NCI-H748 (cell line): ENCODE results near the gene PRDM1.

Source experiments
- DNase-seq: peaks from one replicate; lab custom pipeline; 2025; ENCODE audit not compliant: unreplicated experiment; lab: John Stamatoyannopoulos, UW

PRDM1 gene

DNA sequence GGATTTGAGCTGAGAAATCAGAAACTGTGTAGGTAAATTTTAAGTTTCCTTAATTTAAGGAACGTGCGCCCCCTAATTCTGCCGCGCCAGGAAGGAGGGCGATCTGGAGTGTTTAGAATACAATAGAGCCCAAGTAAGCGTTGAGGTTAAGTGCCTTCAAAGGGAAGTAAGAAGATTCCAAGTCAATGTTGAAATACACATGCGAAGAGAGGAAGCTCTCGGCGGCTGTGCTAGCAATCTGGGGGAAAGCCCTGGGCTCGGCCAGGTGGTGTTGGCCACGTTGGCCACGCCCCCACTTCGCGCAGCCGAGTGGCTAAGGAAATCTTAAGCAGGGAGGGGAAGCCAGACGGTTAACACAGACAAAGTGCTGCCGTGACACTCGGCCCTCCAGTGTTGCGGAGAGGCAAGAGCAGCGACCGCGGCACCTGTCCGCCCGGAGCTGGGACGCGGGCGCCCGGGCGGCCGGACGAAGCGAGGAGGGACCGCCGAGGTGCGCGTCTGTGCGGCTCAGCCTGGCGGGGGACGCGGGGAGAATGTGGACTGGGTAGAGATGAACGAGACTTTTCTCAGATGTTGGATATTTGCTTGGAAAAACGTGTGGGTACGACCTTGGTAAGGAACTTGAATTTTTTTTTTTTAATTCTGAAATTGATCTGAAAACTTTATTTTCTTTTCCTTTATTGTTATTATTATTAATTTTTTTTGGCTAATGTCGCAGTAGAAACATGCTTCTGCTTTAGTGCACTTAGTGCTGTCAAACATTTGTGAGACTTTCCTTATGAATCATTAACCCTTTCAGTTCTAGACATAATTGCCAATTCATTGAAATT, at the start of gene PRDM1:
Gene PRDM1 (plus strand): TSS at position 353 of the 830 bp plus-strand sequence. CDS start 218 bp downstream, at position 571.
- peak; percentile 97 for DNase-seq

DNA sequence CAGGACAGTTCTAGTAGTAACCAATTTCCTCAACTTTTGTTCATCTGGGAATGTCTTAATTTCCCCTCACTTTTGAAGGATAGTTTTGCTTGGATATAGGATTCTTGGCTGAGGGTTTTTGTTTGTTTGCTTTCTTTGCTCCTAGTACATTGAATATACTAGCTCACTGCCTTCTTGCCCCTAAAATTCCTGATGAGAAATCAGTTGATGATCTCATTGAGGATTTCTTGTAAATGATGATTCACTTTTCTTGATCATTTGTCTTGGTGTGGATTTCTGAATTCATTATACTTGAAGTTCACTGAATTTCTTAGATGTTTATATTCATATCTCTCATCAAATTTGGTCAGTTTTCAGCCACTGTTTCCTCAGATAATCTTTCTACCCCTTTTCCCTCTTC, 49.1 kb upstream of the PRDM1 start:
- no peak for DNase-seq

DNA sequence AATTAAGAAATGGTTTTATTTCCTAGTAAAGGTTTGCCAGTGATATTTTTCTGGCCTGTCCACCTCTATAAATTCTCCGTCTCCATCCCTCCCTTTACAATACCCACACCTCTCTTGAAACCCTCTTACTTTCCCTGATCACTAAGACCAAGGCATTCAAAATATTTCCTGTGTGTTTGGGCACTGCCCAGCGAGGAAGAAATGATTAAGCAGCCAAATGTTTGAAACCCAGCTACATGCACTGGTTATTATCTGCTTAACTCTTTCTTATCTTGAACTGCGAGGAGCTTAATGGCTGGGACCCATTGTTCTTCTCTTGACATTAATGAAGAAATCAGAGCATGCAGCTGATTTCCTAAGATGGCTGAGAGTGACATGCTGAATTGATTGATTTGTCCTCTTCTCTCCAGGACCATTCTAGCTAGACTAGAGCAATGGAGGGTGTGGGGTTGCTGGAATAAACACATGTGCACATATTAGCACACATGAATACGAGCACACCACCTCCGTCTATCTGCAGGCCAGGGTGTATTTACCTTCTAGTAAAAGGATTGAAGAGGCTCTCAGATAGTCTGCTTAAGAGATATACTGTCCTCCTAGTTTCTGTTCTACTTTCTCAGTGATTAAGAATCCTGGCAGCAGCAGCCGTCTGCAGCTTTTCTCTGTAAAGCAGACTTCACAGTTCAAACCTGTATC, 46.1 kb upstream of the PRDM1 start:
- DNase-seq, result peak; percentile 15

DNA sequence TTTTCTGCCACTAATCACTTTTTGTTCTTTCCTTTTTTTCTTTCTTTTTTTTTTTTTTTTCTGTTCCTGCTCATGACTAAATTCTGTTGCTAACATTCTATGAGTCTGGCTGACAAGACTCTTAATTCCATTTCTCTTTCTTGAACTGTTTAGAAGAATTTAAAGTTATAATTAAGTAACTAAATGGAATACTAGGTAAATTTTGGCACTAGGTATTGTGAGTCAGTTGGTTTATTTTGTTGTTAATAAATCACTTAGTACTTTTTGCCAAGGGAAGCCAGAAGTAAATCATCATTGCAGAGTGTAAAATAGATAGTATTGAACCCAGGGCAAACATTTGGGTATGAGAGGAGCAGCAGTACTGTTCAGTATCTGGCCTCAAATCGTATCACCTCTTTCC, 42.0 kb upstream of the PRDM1 start:
- DNase-seq, result no peak

DNA sequence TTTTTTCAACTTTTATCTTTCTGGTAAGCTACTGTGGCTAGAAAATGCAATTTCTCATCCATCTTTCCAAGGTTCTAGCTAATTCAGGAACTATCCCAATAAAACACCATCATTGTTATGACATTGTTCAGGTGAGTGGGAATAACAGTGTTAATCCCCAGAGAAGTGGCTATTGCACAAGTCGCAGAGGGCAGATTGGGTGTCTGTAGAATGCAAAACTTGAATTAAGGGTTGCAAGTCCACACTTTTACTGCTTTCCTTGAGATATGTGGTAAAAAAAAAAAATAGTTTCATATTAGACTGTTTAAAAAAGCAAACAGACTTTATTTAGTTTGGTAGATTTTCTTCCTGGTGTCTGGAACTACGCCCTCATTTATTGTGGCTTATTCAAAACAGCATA, 41.1 kb upstream of the PRDM1 start:
- no peak for DNase-seq

DNA sequence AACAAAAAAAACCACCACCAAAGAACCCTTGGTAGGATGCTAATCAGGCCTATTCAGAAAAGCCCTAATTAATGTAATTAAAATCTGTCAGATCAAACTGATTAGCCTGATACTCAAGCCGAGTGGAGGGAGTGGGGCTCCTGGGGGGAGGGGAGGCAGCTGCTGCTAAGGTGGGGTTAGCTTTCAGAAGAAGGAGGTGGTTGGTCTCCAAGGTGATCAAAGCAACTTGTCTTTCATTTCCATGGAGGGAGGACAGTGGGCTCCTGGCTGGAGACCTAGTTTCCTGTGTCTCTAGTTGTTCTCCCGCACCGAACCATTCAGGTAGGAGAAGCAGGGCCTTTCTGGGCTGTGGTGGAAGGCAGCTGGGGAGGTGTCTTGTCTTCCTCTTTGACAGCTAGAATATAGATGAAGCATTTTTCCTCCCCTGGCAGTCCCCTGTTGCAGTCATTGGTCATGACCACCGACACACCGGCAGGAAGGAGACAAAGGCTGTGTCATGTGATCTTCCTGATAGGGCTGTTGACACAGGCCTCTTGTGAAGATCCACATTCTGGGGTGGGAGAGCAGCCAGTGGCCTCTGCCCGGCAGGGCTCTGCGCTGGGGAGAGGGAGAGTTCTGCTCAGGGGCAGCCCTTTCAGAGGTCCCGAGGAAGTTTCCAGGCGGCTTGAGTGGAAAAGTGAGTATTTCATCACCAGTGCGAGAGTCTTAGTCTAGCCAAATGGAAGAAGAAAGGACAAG, 39.9 kb upstream of the PRDM1 start:
- peak; percentile 93 for DNase-seq

DNA sequence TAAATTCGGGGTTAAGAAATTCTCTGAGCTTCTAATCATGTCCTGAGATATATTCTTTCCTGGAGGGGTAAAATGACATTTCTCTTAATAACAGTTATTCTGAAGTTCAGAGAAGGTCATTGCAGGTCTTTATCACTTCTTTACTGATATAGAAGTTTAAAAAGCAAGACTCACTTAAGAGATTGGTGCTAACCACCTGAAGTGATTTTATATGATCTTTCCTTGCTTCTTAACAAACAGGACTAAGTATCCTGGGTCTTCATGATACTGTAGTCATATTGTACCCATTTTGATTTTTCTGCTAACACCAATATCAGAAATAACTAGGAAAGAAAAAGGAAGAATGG, 39.3 kb upstream of the PRDM1 start:
- DNase-seq, result no peak

DNA sequence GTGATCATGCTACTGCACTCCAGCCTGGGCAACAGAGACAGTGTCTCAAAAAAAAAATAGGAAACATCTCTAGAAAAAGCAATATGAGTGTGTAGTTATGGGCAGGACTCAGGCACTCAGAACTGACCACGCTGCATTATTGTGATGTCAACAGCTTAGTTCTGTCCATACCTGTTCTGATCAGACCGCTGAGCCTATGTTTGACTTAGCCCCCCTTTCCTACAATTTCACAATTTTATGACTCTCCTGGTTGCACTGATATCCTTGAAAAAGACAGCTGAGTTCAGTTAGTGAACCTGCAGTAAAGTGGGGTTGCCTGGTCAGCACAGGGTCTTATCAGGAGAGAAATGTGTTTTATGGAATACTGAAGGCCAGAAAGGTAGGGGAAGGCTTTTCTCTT, 37.8 kb upstream of the PRDM1 start:
- no peak for DNase-seq

DNA sequence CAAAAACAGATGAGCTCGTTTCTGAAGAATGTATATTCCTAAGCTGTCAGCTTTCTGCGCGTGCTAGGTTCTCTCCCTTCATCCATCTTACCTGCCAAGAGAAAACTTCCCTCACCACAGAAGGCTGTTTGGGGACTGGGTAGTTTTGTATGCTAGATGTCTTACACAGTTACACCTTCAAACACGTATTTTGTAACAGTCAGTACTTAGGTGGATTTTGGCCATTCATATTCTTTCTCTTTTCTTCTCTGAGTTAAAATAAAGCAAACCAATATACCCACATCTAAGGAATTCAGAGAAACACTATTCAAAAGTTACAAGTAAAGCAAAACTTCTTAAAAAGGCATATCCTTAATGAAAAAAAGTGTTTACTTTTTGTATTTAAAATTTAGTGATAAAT, 35.6 kb upstream of the PRDM1 start:
- DNase-seq, result no peak

DNA sequence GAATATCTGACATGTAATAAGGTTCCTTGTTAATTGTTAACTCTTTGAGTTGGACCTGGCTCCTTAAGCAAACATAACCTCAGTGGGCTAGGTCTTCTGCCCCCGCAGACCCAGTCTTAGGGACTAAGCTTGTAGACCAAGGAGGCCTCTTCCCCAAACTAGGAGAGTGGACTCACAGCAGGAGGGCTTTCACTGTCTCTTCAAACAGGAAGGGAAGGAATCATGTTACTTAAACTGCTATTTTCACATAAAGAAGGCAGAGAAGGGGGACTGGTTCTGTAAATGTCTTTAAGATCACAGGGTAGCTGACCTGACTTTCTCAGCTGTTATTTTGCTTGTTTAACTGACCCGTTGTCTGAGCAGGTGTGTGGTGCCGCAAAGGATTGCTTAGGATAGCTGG, 34.9 kb upstream of the PRDM1 start:
- peak; percentile 28 for DNase-seq

DNA sequence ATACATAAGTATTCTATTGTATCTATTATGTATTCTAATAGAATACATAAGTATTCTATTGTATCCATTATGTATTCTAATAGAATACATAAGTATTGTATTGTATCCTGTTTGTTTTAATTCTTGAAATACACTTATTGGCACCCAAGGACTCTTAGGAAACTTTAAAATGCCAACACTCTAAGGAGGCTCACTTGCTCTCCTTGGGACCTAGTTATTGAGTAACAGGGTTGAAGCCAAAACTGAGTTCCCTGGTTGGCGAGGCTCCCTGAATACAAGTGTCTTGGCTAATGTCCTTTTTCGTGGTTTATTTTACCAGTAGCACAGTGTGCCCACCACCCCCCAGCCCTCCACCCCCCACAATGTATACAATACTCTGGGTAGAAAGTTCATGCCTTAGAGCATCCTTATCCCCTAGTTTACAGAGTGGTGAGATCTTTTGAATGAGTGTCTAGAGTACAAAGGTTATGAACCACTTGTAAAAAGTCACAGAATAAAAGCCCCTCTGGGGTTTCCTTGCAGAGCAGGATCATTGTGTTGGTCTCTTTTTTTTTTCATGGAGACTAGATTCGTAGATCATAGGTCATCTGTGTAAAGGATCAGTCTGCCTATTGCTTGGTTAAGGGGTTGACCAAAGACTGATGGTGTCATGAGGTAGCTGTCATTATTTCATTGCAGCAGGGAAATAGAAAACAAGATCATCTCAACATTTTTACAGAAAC, 32.5 kb upstream of the PRDM1 start:
- no peak for DNase-seq

DNA sequence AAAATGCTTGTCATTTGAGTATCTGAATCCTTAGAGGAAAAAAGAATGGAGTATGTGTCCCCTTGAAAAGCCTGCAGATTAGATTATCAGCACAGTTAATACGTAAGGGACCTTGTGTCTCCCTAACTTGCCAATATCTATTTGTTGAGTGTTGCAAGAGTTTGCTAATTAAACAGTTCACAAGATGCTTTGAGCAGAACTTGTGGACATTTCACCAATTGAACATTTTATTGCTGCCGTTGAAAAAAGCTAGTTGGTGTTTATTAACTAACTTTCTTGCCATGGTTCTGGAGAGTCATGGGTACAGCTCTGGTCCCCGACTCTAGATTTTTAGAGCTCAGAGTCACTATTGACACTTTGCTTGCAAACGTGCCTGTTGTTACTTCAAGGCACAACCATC, 30.6 kb upstream of the PRDM1 start:
- no peak for DNase-seq

DNA sequence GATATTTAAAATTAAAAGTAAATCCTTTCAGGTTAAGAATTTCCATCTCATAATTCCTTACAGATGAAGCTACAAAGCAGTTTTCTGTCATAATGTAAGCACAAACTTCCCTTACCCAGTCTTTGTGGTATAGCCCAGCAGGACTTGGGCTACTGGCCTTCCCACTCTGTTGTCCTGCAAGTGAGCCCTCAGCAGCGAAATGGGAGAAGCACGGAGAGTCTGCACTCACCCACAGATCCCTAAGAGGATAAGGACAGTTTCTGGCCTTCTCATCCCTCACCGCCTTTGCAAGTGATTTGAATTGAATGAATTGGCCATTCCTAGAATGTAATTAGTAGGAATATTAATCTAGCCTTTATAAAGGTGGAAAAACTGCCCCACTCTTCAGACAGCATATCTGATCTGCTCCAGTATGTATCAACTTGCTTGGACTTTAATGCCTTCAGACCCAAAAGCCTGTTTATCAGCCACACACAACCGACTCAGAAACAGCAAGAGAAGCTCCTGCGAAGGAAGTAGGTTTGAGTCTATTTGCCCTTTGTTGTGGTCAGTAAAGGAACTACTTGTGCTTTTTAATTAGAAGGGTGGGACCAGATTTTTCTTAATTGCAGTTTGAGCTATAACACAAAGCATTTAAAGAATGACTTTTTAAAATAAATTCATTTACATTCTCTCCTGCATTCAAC, 29.9 kb upstream of the PRDM1 start:
- DNase-seq, result peak; percentile 32

DNA sequence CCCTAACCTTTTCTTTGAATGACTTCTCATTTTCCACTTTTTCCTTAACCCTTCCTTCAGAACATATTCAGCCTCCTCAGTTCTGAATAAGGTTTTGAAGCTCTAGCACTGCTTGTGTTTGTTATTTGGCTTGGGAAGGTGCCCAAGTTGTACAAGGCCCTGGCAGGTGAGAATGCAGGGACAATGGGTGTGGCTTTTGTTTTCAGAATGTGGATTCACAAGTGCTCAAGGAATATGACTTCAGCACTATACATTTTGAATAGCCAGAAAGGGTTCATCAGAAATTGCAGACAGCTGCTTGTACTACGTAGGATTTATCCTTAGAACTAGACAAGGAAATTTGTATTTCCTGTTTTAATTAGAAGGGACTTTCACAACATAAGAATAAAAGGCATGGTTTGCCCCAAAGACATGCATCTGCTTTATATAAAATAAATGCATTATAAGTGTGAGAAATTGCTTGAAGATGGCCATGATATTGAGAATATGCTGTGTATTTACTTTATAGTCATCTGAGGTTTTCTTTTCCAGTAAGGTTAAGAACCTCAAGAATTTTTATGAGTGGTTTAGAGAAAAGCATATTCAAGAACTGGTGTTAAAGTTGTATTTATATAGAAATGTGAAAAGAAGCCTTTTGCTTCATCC, 29.3 kb upstream of the PRDM1 start:
- peak; percentile 89 for DNase-seq

DNA sequence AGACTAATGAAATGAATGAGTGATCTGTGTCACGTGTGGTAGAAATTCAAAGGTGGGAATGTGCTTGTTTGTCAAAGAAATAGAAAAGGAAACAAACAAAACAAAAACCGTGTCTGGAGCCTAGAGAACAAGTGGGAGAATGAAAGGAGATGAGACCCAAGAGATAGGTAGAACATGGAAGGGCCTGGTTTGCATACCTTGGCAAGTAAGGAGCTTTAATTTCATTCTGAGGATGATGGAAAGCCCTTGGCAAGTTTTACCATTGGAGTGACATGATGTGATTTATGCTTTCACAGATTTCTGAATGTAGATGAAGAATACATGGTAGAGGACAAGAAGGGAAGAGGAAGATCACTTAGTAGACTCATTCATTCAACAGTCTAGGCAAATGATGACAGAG, 26.8 kb upstream of the PRDM1 start:
- DNase-seq, result no peak

DNA sequence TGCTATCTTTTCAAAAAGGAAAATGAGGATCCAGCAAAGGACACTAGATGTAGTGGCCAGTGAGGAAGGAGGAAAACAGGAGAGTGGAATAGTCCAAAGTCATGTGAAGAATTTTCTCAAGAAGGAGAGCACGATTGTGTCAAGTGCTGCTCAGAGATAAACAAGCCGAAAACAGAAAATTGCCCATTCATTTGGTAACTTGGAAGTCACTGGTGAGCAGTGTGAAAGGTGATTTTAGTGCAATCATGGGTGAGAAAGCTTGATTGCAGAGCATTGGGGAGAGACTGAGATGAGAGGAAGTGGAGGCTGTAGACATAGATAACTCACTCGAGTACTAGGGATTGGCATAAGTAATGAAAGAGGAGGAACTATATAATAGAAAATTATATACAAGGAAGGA, 26.0 kb upstream of the PRDM1 start:
- DNase-seq, result no peak

DNA sequence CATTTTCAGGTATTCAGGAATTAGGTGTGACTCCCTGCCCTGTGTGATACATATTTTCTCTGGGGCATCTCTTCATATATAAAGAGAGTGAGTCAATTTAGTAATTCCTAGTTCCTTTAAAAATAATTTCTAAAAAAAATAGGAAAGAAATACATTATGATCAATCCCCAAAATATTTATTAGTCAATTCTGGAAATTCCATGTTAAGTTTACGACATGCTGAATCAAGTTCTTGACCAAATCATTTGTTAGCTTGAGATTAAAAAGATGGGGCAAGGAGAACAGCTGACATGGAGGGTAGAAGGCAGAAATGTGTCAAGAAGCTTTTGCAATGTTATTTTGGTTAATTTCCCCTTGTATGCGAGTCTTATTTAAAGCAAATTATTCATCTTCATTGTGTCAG, 22.7 kb upstream of the PRDM1 start:
- DNase-seq, result no peak

DNA sequence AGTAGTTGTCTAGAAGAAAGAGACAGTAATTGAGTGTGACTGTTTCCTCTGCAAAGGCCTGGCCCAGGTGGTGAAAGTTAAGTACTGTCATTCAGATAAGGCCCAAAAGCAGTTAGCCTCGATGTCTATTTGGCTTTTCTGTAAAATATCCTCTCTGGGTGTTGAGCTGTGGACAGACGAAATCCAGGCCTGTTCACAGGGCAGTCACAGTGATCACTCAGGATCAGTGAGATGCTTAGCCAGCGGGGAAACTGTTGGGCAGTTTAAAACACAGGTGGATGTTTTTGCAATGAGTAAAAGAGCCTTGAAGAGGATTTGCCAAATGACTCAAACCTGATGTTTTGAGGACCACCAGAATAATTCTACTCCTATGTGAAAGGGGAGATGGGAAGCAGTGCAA, 22.0 kb upstream of the PRDM1 start:
- DNase-seq, result no peak

DNA sequence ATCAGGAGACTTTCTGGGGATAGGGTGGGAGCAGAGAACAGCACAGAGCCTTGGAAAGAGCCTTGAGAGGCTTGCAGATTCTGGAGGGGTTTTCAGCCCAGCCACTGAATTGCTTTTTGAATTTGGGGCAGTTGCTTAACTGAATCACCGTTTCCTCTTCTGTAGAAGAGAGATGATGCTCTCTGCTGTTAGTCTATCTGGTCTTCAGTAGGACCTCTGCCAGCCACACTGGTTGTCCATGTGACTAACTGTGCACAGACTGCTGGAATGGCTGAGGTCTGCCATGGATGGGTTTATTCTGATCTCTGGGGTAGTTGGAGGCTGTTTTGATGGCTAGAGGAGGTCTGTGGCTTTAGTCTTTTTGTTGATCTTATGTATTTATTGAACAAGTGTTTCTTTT, 21.4 kb upstream of the PRDM1 start:
- no peak for DNase-seq

DNA sequence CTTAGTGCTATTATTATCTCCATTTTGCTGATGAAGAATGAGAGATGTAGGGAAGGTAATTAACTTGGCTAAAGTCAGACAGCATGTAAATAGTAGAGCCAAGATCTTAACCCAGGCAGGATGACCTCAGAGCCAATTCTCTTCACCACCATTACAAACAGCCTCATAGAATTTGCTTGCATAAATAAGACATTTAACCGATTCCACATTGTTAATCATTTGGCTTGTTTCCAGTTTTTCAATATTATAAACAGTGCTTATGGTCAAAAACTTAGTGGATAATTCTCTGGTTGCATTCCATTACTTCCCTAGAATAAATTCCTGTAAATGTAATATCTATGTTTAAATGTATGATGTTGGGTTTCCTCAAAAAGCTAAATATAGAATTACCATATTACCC, 19.1 kb upstream of the PRDM1 start:
- no peak for DNase-seq
